Measurements from ENCODE around the gene GRK5.

DNA sequence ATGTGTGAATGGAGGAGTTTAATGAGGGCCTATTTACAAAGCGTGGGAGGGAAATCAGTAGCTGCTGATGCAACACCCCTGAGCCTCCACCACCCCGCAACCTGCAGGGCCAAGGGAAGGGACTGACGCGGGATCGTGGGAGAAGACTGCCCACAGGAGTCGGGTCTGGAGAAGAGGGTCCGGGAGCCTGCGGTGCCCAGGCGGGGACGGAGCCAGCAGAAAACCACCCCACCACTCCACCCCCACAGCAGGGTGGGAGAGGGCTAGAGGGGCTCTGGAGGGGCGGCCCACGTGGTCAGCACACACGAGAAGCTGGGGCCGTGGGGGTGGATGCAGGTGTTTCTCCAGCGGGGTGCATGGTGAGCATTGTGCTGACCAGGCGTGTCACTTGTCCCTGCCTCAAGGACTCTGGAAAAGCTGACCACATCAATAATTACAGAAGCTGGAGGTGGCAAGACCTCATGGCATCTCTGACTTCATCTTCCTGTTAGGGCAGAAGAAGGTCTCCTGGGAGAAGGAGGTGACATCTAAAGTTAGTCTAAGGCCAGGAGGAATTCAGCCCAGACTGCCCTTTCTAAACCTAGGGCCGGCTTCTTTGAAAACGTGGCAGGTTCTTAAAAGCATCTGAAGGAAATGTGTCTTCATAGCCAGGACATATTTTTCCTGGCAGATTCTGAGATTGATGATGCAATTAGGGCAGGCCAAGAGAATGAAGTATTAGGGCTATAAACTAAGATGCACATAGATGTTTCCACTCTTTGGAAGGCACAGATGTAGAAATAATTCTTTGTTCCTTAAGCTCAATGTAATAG is 184.3 kb downstream of the GRK5 start:
- TF ChIP-seq, protein P1, sequence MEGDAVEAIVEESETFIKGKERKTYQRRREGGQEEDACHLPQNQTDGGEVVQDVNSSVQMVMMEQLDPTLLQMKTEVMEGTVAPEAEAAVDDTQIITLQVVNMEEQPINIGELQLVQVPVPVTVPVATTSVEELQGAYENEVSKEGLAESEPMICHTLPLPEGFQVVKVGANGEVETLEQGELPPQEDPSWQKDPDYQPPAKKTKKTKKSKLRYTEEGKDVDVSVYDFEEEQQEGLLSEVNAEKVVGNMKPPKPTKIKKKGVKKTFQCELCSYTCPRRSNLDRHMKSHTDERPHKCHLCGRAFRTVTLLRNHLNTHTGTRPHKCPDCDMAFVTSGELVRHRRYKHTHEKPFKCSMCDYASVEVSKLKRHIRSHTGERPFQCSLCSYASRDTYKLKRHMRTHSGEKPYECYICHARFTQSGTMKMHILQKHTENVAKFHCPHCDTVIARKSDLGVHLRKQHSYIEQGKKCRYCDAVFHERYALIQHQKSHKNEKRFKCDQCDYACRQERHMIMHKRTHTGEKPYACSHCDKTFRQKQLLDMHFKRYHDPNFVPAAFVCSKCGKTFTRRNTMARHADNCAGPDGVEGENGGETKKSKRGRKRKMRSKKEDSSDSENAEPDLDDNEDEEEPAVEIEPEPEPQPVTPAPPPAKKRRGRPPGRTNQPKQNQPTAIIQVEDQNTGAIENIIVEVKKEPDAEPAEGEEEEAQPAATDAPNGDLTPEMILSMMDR (IDR thresholded peaks at IDR 0.05; ENCODE audit: insufficient read depth, low read length, poor library complexity, severe bottlenecking): no peak
- no peak for TF ChIP-seq EZH2phosphoT487 (conservative IDR thresholded peaks at IDR 0.05; ENCODE audit: low read length)
